ENCODE measurements around the gene ANKRD6.

GRCh38 chr6:89640804-89641203 lies 207.9 kb downstream of the ANKRD6 start:
- TF ChIP-seq POLR2A (IDR thresholded peaks at IDR 0.05; ENCODE audit: low read depth, low read length) (no peak), POLR2AphosphoS5 (IDR thresholded peaks at IDR 0.05; ENCODE audit: insufficient read depth, low read depth, low read length) (no peak), CTCF (IDR thresholded peaks at IDR 0.05; ENCODE audit: extremely low read depth in 1 of 2, insufficient read depth in 1 of 2, low read depth in 1 of 2, low read length in 2 of 2) (no peak), FOS (IDR thresholded peaks at IDR 0.05; ENCODE audit: borderline replicate concordance, insufficient read depth, low read length) (no peak), MAX (IDR thresholded peaks at IDR 0.05; ENCODE audit: insufficient read depth, insufficient read length) (no peak), EZH2 (IDR thresholded peaks at IDR 0.05; ENCODE audit: borderline replicate concordance, low read depth, low read length, severe bottlenecking) (no peak)
